ENCODE data around the gene OLAH.

DNA sequence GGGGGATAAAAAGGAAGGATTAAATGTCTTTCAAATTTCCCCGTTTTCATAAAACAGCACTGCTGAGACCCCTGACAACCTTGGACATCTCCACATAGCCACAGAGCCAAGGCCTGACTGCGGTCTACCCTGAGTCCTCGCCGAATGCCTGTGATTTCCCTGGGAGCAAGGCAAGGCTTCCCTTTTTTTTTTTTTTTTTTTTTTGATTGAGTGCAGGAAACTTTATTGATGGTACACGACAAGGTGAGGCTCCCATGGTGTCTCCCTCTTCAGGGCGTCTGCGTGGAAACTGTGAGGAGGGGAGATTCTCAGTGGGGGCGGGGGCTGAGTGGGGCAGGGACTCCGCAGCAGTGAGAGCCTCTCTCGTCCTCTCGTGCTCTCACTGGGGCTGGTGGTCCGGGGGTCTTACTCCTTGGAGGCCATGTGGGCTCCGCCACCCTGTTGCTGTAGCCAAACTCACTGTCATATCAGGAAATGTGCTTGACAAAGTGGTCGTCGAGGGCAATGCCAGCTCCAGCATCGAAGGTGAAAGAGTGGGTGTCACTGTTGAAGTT is 49.2 kb downstream of the OLAH start:
- TF ChIP-seq, protein P1, sequence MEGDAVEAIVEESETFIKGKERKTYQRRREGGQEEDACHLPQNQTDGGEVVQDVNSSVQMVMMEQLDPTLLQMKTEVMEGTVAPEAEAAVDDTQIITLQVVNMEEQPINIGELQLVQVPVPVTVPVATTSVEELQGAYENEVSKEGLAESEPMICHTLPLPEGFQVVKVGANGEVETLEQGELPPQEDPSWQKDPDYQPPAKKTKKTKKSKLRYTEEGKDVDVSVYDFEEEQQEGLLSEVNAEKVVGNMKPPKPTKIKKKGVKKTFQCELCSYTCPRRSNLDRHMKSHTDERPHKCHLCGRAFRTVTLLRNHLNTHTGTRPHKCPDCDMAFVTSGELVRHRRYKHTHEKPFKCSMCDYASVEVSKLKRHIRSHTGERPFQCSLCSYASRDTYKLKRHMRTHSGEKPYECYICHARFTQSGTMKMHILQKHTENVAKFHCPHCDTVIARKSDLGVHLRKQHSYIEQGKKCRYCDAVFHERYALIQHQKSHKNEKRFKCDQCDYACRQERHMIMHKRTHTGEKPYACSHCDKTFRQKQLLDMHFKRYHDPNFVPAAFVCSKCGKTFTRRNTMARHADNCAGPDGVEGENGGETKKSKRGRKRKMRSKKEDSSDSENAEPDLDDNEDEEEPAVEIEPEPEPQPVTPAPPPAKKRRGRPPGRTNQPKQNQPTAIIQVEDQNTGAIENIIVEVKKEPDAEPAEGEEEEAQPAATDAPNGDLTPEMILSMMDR (conservative IDR thresholded peaks at IDR 0.05) = no peak
- TF ChIP-seq ZFX (IDR thresholded peaks at IDR 0.05) = no peak

Data from C4-2B (cell line).